GM13976 (cell line): ENCODE results near the gene FANCM.
A peak's percentile ranks its signal among the peaks of the same experiment; 100 is the strongest.
"Not testable (repeated sequence)": the region's sequence is repeated elsewhere in the genome, so short reads cannot be mapped to it uniquely, and the experiment has no call there.

Source experiments
- DNase-seq: peaks from one replicate; pipeline ENCODE4 v3.0.0; 2012; ENCODE audit warnings: low spot score
- CTCF ChIP-seq: IDR thresholded peaks from 2 replicates; pipeline ENCODE4 v1.5.1; 2012; ENCODE audit warnings: borderline replicate concordance, mild to moderate bottlenecking; ENCODE audit not compliant: insufficient read depth; ENCODE audit errors: extremely low read depth, missing control alignments, control extremely low read depth
- in situ Hi-C: fragments of 300-500 bp; cut with MboI; formaldehyde crosslinking; loops from one replicate; pipeline ENCODE4 v1.12.0; 2022; ENCODE audit warnings: low sequenced_read_pairs, mixed read lengths, inconsistent platforms; ENCODE audit not compliant: unreplicated experiment

FANCM gene

GRCh38 chr14:45136399-45136798, 669 bp downstream of the FANCM start:
- no peak for DNase-seq
- in situ Hi-C loops, result no loop called here

GRCh38 chr14:45140661-45141187, 5.0 kb downstream of the FANCM start:
- no peak for TF ChIP-seq CTCF
- DNase-seq, result no peak
- in situ Hi-C loops, result no loop called here

More at GRCh38 chr14:45136399-45136798, 669 bp downstream of the FANCM start:
- no peak for TF ChIP-seq CTCF

- DNase-seq, result not testable (repeated sequence)
Measured at GRCh38 chr14:45142083-45142482, 6.4 kb downstream of the FANCM start.

GRCh38 chr14:45144658-45145057, 8.9 kb downstream of the FANCM start:
- in situ Hi-C loops, result no loop called here
- DNase-seq, result no peak
- TF ChIP-seq CTCF, result no peak

More at GRCh38 chr14:45142083-45142482, 6.4 kb downstream of the FANCM start:
- in situ Hi-C loops, result not testable (repeated sequence)

GRCh38 chr14:45145214-45145613, 9.5 kb downstream of the FANCM start:
- TF ChIP-seq CTCF, result no peak
- peak; percentile 20 for DNase-seq
- in situ Hi-C loops, result no loop called here

DNA sequence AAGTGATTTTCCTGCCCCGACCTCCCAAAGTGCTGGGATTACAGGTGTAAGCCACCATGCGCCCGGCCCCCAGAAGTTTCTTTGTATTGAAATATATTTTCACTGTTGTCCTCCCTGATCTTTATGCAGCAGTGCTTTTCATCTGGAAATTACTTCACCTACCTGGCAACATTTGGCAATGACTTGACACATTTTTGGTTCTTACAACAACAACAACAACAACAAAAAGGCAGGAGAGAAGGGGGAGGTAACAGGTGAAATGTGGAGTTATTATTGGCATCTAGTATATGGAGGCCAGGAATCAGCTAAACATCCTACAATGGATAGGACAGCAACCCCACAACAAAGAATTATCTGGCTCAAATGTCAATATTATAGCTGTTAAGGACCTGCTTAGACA, 13.9 kb downstream of the FANCM start:
- no peak for DNase-seq
- no peak for TF ChIP-seq CTCF
- in situ Hi-C loops, result no loop called here

DNA sequence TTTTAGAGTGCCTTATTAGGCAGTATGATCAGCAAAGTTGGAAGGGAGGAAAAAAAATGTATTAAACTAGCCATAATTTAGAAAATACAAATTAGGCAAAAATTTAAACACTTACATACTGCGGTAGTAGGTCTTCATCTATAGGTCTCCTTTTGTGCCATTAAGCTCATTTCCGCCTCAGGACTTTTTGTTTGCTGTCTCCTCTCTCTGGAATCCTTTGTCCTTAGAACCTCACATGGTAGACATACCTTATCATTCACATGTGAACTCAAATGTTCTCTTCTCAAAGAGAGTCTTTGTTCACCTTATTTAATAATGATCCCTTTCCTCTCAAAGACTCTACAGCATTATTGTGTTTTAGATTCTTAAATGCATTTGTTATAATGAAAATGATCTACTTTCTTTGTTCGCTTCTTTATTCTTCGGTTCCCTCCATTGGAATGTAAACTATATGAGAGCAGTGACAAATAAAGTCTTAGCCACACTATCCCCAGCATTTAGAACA, 14.7 kb downstream of the FANCM start:
- no peak for TF ChIP-seq CTCF

More for the DNA sequence above, 14.7 kb downstream of the FANCM start:
- DNase-seq, result no peak
- in situ Hi-C loops, result no loop called here
